DOHH2 (cell line): ENCODE measurements around the gene CHST3.

ENCODE experiments used
- H3F3A ChIP-seq: fragments of 200-600 bp; sonication (generic), shearing (Covaris generic); 2 replicates; pipeline ENCODE4 v1.6.0; 2016; ENCODE audit warnings: antibody characterized with exemption, mild to moderate bottlenecking; ENCODE audit not compliant: control insufficient read depth, insufficient read depth
- H3K27ac ChIP-seq: fragments of 200-600 bp; sonication (generic); 2 replicates; pipeline ENCODE4 v1.5.1; 2014; ENCODE audit warnings: low read depth, mild to moderate bottlenecking, low read length, moderate library complexity
- H3K27me3 ChIP-seq: fragments of 200-600 bp; sonication (generic); 2 replicates; pipeline ENCODE4 v1.6.1; 2014; ENCODE audit warnings: mild to moderate bottlenecking, low read length, mixed read lengths; ENCODE audit not compliant: control insufficient read depth
- H3K36me3 ChIP-seq: fragments of 200-600 bp; sonication (generic); 2 replicates; pipeline ENCODE4 v1.6.1; 2014; ENCODE audit warnings: mild to moderate bottlenecking, low read length, moderate library complexity, mixed read lengths; ENCODE audit not compliant: control insufficient read depth
- H3K4me1 ChIP-seq: fragments of 200-600 bp; sonication (generic); 2 replicates; pipeline ENCODE4 v1.6.1; 2014; ENCODE audit warnings: mild to moderate bottlenecking, low read length, mixed read lengths; ENCODE audit not compliant: control insufficient read depth
- H3K4me2 ChIP-seq: fragments of 200-600 bp; sonication (generic); 2 replicates; pipeline ENCODE4 v1.6.0; 2014; ENCODE audit warnings: mild to moderate bottlenecking, low read length, moderate library complexity
- H3K4me3 ChIP-seq: fragments of 200-600 bp; sonication (generic); 2 replicates; pipeline ENCODE4 v1.5.1; 2014; ENCODE audit warnings: mild to moderate bottlenecking, low read length, mixed read lengths
- H3K79me2 ChIP-seq: fragments of 200-600 bp; sonication (generic); 2 replicates; pipeline ENCODE4 v1.6.1; 2014; ENCODE audit warnings: mild to moderate bottlenecking, low read length, mixed read lengths; ENCODE audit not compliant: control insufficient read depth
- H3K9me2 ChIP-seq: fragments of 200-600 bp; sonication (generic); replicated peaks from 2 replicates; pipeline ENCODE4 v1.6.1; 2014; ENCODE audit warnings: mild to moderate bottlenecking, low read length, mixed read lengths; ENCODE audit not compliant: control insufficient read depth
- H3K9me3 ChIP-seq: fragments of 200-600 bp; sonication (generic); 2 replicates; pipeline ENCODE4 v1.6.1; 2014; ENCODE audit warnings: antibody characterized with exemption, low read length, mixed read lengths; ENCODE audit not compliant: control insufficient read depth, insufficient read depth
- H4K20me1 ChIP-seq: fragments of 200-600 bp; sonication (generic); 2 replicates; pipeline ENCODE4 v1.6.0; 2014; ENCODE audit warnings: low read depth, mild to moderate bottlenecking, antibody characterized with exemption, low read length, moderate library complexity; ENCODE audit not compliant: control insufficient read depth, insufficient read depth
- EZH2phosphoT487 ChIP-seq: fragments of 200-600 bp; sonication (generic); IDR thresholded peaks from 2 replicates; pipeline ENCODE4 v1.6.1; 2017; ENCODE audit warnings: borderline replicate concordance, mild to moderate bottlenecking, antibody characterized with exemption, low read length, moderate library complexity, mixed read lengths
- TF ChIP-seq, protein P1 (sequence below): fragments of 200-600 bp; sonication (generic); IDR thresholded peaks from one replicate; pipeline ENCODE4 v1.5.1; 2014; ENCODE audit warnings: antibody characterized with exemption, mild to moderate bottlenecking, low read depth, low read length; ENCODE audit not compliant: poor library complexity, severe bottlenecking

Gene CHST3

DNA sequence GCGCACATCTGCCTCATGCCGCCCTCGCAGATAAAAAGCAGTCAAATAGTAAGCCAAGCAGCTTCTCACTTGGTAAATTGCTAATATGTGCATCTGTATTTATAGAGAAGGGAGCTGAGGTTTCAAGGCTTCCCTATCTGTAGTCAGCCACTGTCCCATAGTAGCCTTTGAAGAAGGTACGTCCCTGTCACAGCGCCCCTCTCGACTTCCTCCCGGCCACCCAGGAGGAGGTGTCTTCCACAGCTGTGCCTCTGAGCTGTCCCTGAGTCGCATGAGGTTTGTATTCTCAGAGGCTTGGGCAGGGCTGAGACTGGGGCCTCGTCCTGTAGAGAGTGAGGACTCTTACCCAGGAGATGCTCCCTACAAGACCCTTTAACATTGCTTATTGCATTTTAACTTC lies 75.2 kb downstream of the CHST3 start:
- Histone ChIP-seq H3K4me1 (no peaks in the 10 kb centered on the region), H3K27ac (no peak overlapping the region), H4K20me1 (no peaks in the 10 kb centered on the region), H3K4me3 (no peak overlapping the region), H3K9me2 (no peaks in the 10 kb centered on the region), H3K79me2 (no peaks in the 10 kb centered on the region), H3K27me3 (no peaks in the 10 kb centered on the region), H3K4me2 (no peak overlapping the region), H3K9me3 (no peaks in the 10 kb centered on the region), H3K36me3 (no peaks in the 10 kb centered on the region), H3F3A (no peaks in the 10 kb centered on the region)
- TF ChIP-seq EZH2phosphoT487: no peak
- TF ChIP-seq, protein P1, sequence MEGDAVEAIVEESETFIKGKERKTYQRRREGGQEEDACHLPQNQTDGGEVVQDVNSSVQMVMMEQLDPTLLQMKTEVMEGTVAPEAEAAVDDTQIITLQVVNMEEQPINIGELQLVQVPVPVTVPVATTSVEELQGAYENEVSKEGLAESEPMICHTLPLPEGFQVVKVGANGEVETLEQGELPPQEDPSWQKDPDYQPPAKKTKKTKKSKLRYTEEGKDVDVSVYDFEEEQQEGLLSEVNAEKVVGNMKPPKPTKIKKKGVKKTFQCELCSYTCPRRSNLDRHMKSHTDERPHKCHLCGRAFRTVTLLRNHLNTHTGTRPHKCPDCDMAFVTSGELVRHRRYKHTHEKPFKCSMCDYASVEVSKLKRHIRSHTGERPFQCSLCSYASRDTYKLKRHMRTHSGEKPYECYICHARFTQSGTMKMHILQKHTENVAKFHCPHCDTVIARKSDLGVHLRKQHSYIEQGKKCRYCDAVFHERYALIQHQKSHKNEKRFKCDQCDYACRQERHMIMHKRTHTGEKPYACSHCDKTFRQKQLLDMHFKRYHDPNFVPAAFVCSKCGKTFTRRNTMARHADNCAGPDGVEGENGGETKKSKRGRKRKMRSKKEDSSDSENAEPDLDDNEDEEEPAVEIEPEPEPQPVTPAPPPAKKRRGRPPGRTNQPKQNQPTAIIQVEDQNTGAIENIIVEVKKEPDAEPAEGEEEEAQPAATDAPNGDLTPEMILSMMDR: no peak

GRCh38 chr10:72041491-72041890 lies 77.3 kb downstream of the CHST3 start:
- Histone ChIP-seq H3K27ac (no peak overlapping the region), H3K4me1 (no peaks in the 10 kb centered on the region), H4K20me1 (no peaks in the 10 kb centered on the region), H3K36me3 (no peaks in the 10 kb centered on the region), H3K4me3 (no peak overlapping the region), H3F3A (no peaks in the 10 kb centered on the region), H3K9me2 (no peaks in the 10 kb centered on the region), H3K27me3 (no peaks in the 10 kb centered on the region), H3K4me2 (no peak overlapping the region), H3K79me2 (no peaks in the 10 kb centered on the region), H3K9me3 (no peaks in the 10 kb centered on the region)
- no peak for TF ChIP-seq EZH2phosphoT487
- TF ChIP-seq, protein P1: no peak

- no peaks in the 10 kb centered on the region for H3K27me3 ChIP-seq
- H3K4me2 ChIP-seq: no peak overlapping the region
- H3K4me1 ChIP-seq: no peaks in the 10 kb centered on the region
- TF ChIP-seq EZH2phosphoT487: no peak
- TF ChIP-seq, protein P1: no peak
- no peaks in the 10 kb centered on the region for H3K9me3 ChIP-seq
- H4K20me1 ChIP-seq: no peaks in the 10 kb centered on the region
- H3K36me3 ChIP-seq: no peaks in the 10 kb centered on the region
- no peak overlapping the region for H3K4me3 ChIP-seq
- H3K27ac ChIP-seq: no peak overlapping the region
- H3K79me2 ChIP-seq: no peaks in the 10 kb centered on the region
- H3F3A ChIP-seq: no peaks in the 10 kb centered on the region
- H3K9me2 ChIP-seq: no peaks in the 10 kb centered on the region
Measured at GRCh38 chr10:72043016-72043834, 79.0 kb downstream of the CHST3 start.
